ENCODE data around the gene CHGA.
A peak's percentile ranks its signal among the peaks of the same experiment; 100 is the strongest.

CHGA gene

DNA sequence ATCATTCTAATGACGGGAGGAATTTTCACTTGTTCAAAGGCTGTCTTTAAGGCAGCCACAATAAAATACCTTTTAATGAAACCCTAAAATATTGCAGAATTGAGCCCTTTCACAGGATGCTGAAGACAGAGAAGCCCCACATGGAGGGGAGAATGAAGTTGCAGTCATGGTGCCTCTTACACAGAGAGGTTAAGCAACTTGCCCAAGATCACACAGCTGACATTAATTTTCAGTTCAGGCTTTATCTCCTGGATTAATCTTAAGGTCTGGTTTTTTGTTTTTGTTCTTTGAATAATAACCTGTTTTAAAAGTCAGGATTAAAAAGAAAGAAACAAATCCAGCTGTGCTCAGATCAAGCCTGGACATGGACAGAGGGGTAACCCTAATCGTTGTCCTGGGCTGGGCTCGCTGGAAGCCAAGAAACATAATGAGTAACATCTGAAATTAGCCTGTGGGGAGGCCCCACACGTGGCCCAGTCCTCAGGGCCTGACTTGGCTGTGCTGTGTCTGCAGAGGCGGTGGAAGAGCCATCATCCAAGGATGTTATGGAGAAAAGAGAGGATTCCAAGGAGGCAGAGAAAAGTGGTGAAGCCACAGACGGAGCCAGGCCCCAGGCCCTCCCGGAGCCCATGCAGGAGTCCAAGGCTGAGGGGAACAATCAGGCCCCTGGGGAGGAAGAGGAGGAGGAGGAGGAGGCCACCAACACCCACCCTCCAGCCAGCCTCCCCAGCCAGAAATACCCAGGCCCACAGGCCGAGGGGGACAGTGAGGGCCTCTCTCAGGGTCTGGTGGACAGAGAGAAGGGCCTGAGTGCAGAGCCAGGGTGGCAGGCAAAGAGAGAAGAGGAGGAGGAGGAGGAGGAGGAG lies 8.0 kb downstream of the CHGA start:
- no peak for DNase-seq (ENCODE audit: low spot score)

GRCh38 chr14:92931681-92932447 lies 8.9 kb downstream of the CHGA start:
- DNase-seq (ENCODE audit: low spot score), result no peak

DNA sequence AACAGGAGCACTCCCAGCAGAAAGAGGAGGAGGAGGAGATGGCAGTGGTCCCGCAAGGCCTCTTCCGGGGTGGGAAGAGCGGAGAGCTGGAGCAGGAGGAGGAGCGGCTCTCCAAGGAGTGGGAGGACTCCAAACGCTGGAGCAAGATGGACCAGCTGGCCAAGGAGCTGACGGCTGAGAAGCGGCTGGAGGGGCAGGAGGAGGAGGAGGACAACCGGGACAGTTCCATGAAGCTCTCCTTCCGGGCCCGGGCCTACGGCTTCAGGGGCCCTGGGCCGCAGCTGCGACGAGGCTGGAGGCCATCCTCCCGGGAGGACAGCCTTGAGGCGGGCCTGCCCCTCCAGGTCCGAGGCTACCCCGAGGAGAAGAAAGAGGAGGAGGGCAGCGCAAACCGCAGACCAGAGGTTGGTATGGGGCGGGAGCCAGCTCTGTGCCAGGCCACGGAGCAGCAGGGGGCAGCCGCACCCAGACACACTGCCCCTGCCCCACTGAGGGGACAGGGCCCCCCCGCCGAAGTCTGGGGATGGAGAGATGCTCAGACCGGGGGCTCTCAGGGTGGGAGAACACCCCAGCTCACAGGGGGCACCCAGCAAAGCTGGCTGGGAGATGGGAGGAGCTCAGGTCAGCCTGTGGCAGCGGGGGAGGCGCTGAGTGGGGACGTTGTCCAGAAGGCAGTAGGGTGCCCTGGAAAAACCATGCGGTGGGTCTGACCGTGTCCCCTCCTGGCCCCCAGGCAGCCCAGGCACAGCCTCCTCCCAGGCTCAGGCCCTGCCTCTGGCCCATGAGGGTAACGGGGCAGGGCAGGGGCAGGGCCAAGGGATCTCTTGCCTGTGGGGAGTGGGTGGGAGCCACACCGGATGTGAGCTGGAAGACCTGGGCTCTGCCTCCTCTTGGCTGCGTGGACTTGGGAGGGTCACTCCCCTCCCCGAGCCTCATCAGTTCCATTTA lies 9.8 kb downstream of the CHGA start:
- no peak for DNase-seq (ENCODE audit: low spot score)

- DNase-seq (ENCODE audit: low spot score), result no peak
Observed at GRCh38 chr14:92933481-92933880, 10.5 kb downstream of the CHGA start.

DNA sequence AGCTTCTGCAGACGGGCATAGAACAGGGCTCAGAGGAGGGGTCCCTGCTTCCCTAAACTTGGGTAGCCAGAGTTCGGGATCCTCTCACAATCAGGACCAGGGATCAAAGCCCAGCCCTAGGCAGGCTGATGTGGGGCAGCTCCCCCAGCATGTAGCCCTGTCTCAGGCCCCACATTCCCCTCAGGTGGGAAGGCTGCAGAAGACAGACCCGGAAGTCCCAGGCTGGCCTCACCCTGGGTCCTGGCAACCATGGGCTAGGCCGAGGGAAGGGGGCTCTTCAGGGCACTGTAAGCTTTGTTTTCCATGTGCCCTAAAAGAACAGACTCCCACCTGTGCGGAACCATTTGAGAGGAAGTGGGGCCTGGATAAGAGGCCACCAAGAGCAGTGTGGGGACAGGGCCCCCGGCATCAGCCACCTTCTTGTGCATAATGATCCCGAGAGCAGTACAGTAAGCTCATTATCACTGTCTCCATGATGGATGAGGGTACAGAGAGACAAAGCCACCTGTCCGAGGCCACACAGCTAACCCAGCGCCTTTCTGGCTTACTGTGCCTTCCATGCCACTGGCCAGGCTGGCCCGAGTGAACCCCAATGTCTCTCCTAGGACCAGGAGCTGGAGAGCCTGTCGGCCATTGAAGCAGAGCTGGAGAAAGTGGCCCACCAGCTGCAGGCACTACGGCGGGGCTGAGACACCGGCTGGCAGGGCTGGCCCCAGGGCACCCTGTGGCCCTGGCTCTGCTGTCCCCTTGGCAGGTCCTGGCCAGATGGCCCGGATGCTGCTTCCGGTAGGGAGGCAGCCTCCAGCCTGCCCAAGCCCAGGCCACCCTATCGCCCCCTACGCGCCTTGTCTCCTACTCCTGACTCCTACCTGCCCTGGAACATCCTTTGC lies 11.5 kb downstream of the CHGA start:
- DNase-seq (ENCODE audit: low spot score), result no peak

DNA sequence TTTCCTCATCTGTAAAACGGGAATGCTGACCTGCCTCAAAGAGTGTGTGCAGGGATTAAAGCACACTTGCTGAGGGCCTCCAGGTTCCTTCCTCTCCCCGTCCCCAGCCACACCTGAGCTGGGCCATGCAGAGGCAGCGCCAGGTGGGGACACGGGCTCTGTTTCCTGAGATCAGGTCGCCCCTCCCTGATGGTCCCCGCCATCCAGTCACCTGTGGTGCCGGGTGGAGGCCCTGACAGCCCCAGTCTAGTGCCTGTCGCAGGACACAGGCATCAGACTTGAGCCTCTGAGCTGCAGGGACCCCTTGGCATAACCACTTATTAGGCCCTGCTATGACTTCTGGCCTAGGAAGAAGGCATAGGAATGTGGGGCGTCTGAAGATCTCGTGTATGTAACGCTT lies 12.5 kb downstream of the CHGA start:
- DNase-seq (ENCODE audit: low spot score), result no peak

DNA sequence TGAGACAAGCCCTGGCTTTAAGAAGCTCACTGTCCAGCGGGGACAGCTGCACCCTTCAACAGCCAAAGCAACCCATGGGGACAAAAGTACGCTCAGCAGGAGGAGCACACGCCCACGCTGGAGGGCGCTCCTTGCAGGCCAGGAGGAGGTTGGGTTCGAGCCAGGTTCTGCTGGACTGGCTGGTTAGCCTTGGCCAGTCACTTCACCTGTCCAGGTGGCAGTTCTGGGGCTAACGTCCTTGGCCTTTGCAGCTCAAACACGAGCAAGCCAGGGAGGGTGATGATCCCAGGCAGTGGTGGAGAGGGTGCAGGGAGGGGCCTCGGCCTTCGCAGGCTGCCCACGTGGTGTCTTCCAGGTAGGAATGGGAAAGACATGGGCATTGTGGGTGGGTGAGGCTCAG lies 13.1 kb downstream of the CHGA start:
- no peak for DNase-seq (ENCODE audit: low spot score)

- peak; percentile 75 for DNase-seq (ENCODE audit: low spot score)
Observed at GRCh38 chr14:92937051-92937937, 14.3 kb downstream of the CHGA start.

DNA sequence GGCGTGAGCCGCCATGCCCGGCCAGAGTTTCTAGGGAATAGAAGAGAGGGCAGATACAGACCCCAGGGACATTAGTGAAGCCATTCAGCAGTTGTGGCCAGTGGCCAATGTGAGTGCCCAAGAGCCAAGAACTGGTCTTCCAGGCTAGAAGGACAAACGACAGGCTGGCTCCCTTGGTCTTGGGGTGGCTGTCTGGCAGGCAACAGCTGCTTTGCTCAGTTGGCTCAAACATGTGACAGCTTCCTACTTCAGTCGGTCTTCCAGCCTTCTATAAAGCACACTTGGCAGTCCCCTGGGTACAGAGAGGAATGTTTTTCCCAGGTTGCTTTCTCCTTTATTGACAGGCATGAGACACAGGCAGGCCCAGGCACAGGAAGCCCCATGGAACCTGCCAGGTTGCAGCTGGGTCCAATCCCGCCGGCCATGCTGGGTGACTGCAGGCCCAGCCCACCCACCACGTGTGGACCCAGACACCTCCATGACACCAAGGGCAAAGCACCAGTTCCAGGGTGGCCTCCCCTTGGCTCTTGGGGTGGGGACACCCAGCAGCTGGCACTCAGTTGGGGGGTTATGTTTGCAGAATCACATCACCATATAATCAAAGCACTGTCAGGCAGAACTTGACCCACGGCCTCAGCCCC lies 15.4 kb downstream of the CHGA start:
- DNase-seq (ENCODE audit: low spot score), result no peak

- no peak for DNase-seq (ENCODE audit: low spot score)
Observed at GRCh38 chr14:92938890-92939671, 16.1 kb downstream of the CHGA start.

- no peak for DNase-seq (ENCODE audit: low spot score)
Observed at GRCh38 chr14:92939699-92940098, 16.7 kb downstream of the CHGA start.

GRCh38 chr14:92940543-92940942 lies 17.6 kb downstream of the CHGA start:
- DNase-seq (ENCODE audit: low spot score), result no peak

- no peak for DNase-seq (ENCODE audit: low spot score)
Observed at GRCh38 chr14:92941531-92941930, 18.6 kb downstream of the CHGA start.

DNA sequence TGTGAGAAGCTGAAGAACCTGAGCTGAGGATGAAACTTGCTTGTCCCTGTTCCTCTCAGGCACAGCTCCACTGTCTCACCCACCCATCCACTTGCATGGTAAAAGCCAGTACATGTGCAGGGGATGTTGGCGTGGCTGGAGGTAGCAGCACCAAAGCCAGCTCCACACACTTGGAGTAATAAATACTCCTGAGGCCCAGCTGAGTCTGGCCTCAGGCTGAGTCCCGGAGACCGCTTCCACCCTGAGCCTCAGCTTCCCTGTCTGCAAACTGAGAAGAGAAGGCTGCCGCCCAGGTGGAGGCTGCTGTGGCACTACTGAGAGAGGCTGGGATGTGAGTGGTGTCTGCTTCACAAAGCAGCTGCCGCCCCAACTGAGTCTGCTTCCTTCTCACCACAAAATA lies 19.2 kb downstream of the CHGA start:
- DNase-seq (ENCODE audit: low spot score), result no peak

DNA sequence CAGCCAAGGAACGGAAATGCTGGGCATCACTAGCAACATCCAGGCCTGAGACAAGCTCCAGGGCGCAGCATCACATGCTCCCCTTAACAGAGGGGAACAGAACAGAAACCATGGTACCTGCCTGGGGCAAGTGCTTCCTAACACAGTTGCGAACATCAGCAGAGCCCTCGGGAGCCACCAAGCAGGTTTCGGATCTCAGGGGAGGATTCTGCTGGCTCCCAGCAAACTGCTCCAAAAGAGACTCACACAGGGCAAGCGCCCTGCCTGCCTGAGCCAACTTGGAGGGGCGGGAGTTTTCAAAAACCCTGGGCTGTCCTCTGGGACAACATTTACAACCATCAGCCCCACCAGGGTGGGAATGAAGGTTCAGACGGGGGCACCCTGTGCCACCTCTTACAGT lies 19.6 kb downstream of the CHGA start:
- no peak for DNase-seq (ENCODE audit: low spot score)

- DNase-seq (ENCODE audit: low spot score), result no peak
Observed at GRCh38 chr14:92942976-92943710, 20.2 kb downstream of the CHGA start.

- DNase-seq (ENCODE audit: low spot score), result no peak
Observed at GRCh38 chr14:92943855-92944570, 21.1 kb downstream of the CHGA start.

Measured in SW480 (cell line).